Activated CD8-positive, alpha-beta memory T cell treated with anti-CD3 and anti-CD28 coated beads for 48 hours (primary cell): ENCODE results near the gene PLCL2.

Source experiments
- DNase-seq, 3 experiments: peaks; one replicate each; pipeline ENCODE4 v3.0.0-alpha.2; 2020; ENCODE audit warnings: low read depth in 2 of 3, low spot score in 2 of 3

Gene PLCL2

GRCh38 chr3:16913264-16913580 is 28.5 kb downstream of the PLCL2 start:
- DNase-seq, result no peak

GRCh38 chr3:16916840-16917239 is 32.1 kb downstream of the PLCL2 start:
- no peak for DNase-seq

GRCh38 chr3:16917256-16917935 is 32.6 kb downstream of the PLCL2 start:
- no peak for DNase-seq

- no peak for DNase-seq
These were observed 33.4 kb downstream of the PLCL2 start for GRCh38 chr3:16917980-16918682.

- no peak for DNase-seq
These were observed 33.9 kb downstream of the PLCL2 start for GRCh38 chr3:16918683-16919025.

GRCh38 chr3:16923112-16923511 is 38.4 kb downstream of the PLCL2 start:
- DNase-seq, result no peak

GRCh38 chr3:16927485-16927884 is 42.7 kb downstream of the PLCL2 start:
- DNase-seq, result no peak

GRCh38 chr3:16928386-16929132 is 43.8 kb downstream of the PLCL2 start:
- DNase-seq, result no peak

GRCh38 chr3:16929311-16929710 is 44.6 kb downstream of the PLCL2 start:
- DNase-seq, result no peak

GRCh38 chr3:16932877-16933276 is 48.1 kb downstream of the PLCL2 start:
- DNase-seq, result no peak

- no peak for DNase-seq
These were observed 51.0 kb downstream of the PLCL2 start for GRCh38 chr3:16935781-16936180.

GRCh38 chr3:16936233-16936632 is 51.5 kb downstream of the PLCL2 start:
- DNase-seq, result no peak

- no peak for DNase-seq
These were observed 52.0 kb downstream of the PLCL2 start for GRCh38 chr3:16936676-16937230.

GRCh38 chr3:16937326-16937845 is 52.6 kb downstream of the PLCL2 start:
- DNase-seq, result no peak

- DNase-seq, result no peak
These were observed 56.3 kb downstream of the PLCL2 start for GRCh38 chr3:16940769-16941700.

GRCh38 chr3:16942955-16943354 is 58.2 kb downstream of the PLCL2 start:
- no peak for DNase-seq

GRCh38 chr3:16943857-16944256 is 59.1 kb downstream of the PLCL2 start:
- no peak for DNase-seq

- DNase-seq, result no peak
These were observed 59.6 kb downstream of the PLCL2 start for GRCh38 chr3:16944356-16944755.

GRCh38 chr3:16945330-16945729 is 60.6 kb downstream of the PLCL2 start:
- no peak for DNase-seq

GRCh38 chr3:16950282-16950681 is 65.5 kb downstream of the PLCL2 start:
- no peak for DNase-seq

- DNase-seq, result no peak
These were observed 66.1 kb downstream of the PLCL2 start for GRCh38 chr3:16950845-16951244.
